ENCODE data around the gene VPS13C. TPM values are rescaled to one million over a fixed set of nuclear protein-coding genes. Genes with fewer than 3 reads are reported as not detected.
"Not testable (repeated sequence)": the region's sequence is repeated elsewhere in the genome, so short reads cannot be mapped to it uniquely, and the experiment has no call there.

Gene VPS13C
- total RNA-seq, 1 donor from 2014 or later, result 94.1 TPM

GRCh38 chr15:62071711-62072308 lies 11.6 kb upstream of the VPS13C start:
- intact Hi-C loops (cut with micrococcal nuclease), result loop anchor here (1.0 to 5.0 kb wide), 5 partner anchors 13 to 235 kb away; no protein-coding TSS in a partner anchor

GRCh38 chr15:62069551-62069950 lies 9.3 kb upstream of the VPS13C start:
- intact Hi-C loops (cut with micrococcal nuclease), result no loop called here

- intact Hi-C loops (cut with micrococcal nuclease), result no loop called here
Measured at GRCh38 chr15:62068810-62069167, 8.5 kb upstream of the VPS13C start.

GRCh38 chr15:62068071-62068809 lies 8.0 kb upstream of the VPS13C start:
- intact Hi-C loops (cut with micrococcal nuclease), result no loop called here

- intact Hi-C loops (cut with micrococcal nuclease), result loop anchor here (1.0 kb wide), 1 partner anchor 8 kb away; no protein-coding TSS in a partner anchor
Measured at GRCh38 chr15:62067448-62068044, 7.3 kb upstream of the VPS13C start.

GRCh38 chr15:62066663-62067447 lies 6.6 kb upstream of the VPS13C start, which contains the start of gene C2CD4A:
C2CD4A (plus strand) TSS chr15:62066977; CDS start chr15:62067614, 637 bp downstream.
- intact Hi-C loops (cut with micrococcal nuclease), result loop anchor here (1.0 kb wide), 1 partner anchor 8 kb away; no protein-coding TSS in a partner anchor

GRCh38 chr15:62063825-62064635 lies 3.8 kb upstream of the VPS13C start:
- intact Hi-C loops (cut with micrococcal nuclease), result loop anchor here (5.0 kb wide), 3 partner anchors 177 to 1667 kb away; partner anchors contain the start of genes ANXA2 and TLN2

GRCh38 chr15:62060896-62061280 lies 641 bp upstream of the VPS13C start:
- intact Hi-C loops (cut with micrococcal nuclease), result loop anchor here (5.0 kb wide), 3 partner anchors 174 to 1664 kb away; partner anchors contain the start of genes ANXA2 and TLN2

GRCh38 chr15:62059816-62060112 lies 483 bp downstream of the VPS13C start:
- intact Hi-C loops (cut with micrococcal nuclease), result loop anchor here (1.0 to 5.0 kb wide), 8 partner anchors 8 to 1662 kb away; partner anchors contain the start of genes ANXA2, ICE2 and TLN2

- intact Hi-C loops (cut with micrococcal nuclease), result loop anchor here (1.0 to 5.0 kb wide), 5 partner anchors 8 to 1580 kb away; partner anchors contain the start of gene ICE2
Measured at GRCh38 chr15:62059108-62059815, 985 bp downstream of the VPS13C start.

- intact Hi-C loops (cut with micrococcal nuclease), result loop anchor here (1.0 to 5.0 kb wide), 5 partner anchors 9 to 1580 kb away; partner anchors contain the start of gene ICE2
Measured at GRCh38 chr15:62058327-62059028, 1.8 kb downstream of the VPS13C start.

- intact Hi-C loops (cut with micrococcal nuclease), result loop anchor here (5.0 kb wide), 1 partner anchor 85 kb away; no protein-coding TSS in a partner anchor
Measured at GRCh38 chr15:62057341-62057980, 2.8 kb downstream of the VPS13C start.

- intact Hi-C loops (cut with micrococcal nuclease), result loop anchor here (5.0 kb wide), 1 partner anchor 83 kb away; no protein-coding TSS in a partner anchor
Measured at GRCh38 chr15:62054979-62055378, 5.3 kb downstream of the VPS13C start.

GRCh38 chr15:62053439-62054085 lies 6.7 kb downstream of the VPS13C start:
- intact Hi-C loops (cut with micrococcal nuclease), result no loop called here

GRCh38 chr15:62052713-62053112 lies 7.5 kb downstream of the VPS13C start:
- intact Hi-C loops (cut with micrococcal nuclease), result no loop called here

- intact Hi-C loops (cut with micrococcal nuclease), result no loop called here
Measured at GRCh38 chr15:62051166-62051565, 9.1 kb downstream of the VPS13C start.

- intact Hi-C loops (cut with micrococcal nuclease), result no loop called here
Measured at GRCh38 chr15:62050115-62050514, 10.1 kb downstream of the VPS13C start.

GRCh38 chr15:62048254-62048653 lies 12.0 kb downstream of the VPS13C start:
- intact Hi-C loops (cut with micrococcal nuclease), result not testable (repeated sequence)
